IPS-NIHi7 (cell line): ENCODE results near the gene PGLYRP2.
A peak's percentile ranks its signal among the peaks of the same experiment; 100 is the strongest.
"Not testable (repeated sequence)": the region's sequence is repeated elsewhere in the genome, so short reads cannot be mapped to it uniquely, and the experiment has no call there.

Source experiments
- DNase-seq: peaks from one replicate; pipeline ENCODE4 v3.0.0; 2012; ENCODE audit warnings: mixed read lengths; ENCODE audit errors: extremely low spot score

PGLYRP2 gene

GRCh38 chr19:15488489-15489226 lies 9.4 kb upstream of the PGLYRP2 start:
- no peak for DNase-seq

DNA sequence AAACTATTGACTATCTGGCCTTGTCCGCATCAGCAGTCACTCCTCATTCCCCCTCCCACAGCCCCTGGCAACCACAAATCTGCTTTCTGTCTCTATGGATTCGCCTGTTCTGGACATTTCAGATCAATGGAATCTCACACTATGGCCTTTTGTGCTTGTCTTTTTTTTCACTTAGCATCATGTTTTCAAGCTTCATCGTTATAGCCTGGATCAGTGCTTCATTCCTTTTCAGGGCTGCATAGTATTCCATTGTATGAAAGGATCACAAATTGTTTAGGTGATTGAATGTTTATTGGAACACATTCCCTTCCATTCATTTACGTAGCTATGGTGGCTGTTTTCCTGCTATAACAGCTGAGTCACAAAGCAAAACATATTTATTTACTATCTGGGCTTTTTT lies 7.7 kb upstream of the PGLYRP2 start:
- no peak for DNase-seq

DNA sequence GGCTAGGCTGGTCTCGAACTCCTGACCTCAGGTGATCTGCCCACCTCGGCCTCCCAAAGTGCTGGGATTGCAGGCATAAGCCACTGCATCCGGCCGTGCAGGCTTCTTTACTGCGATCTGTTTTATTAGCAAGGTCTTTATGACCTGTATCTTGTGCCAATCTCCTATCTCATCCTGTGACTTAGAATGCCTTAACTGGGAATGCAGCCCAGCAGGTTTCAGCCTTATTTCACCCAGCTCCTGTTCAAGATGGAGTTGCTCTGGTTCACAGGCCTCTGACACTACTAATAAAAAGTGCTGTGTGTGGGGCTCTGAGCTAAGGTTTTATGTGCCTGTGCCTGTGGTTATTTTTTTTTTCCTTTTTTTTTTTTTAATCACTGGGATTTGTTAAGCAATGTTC lies 6.5 kb upstream of the PGLYRP2 start:
- not testable (repeated sequence) for DNase-seq

DNA sequence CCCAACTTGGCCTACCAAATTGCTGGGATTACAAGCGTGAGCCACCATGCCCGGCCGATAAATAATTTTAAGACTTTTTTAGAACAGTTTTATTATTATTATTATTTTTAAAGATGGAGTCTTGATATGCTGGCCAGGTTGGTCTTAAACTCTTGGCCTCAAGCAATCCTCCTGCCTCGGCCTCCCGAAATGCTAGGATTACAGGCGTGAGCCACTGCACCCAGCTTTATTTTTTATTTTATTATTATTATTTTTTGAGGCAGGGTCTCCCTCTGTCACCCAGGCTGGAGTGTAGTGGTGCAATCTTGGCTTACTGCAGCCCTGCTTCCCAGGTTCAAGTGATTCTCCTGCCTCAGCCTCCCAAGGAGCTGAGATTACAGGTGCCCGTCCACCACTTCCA lies 1.7 kb upstream of the PGLYRP2 start:
- DNase-seq = not testable (repeated sequence)

DNA sequence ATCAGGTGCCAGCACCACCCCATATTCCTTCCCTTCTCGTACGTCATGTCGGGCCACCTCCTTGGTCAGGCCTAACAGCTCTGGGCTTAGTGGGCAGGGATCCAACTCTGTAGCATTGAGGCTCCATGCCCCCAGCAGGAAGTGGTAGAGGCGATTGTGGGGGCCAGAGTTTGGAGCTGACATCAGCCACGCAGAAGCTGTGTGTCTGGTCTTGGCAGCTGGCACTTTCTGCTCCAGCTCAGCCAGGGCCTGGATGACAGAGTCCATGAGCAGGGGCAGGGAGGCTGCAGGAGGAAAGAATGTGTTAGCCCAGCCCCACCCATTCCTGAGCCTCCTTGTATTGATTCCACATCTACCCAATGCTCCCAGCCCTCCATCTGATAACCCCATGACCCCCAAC lies 3.0 kb downstream of the PGLYRP2 start:
- DNase-seq = no peak

- DNase-seq = no peak
These were observed 3.7 kb downstream of the PGLYRP2 start for GRCh38 chr19:15475611-15476010.

DNA sequence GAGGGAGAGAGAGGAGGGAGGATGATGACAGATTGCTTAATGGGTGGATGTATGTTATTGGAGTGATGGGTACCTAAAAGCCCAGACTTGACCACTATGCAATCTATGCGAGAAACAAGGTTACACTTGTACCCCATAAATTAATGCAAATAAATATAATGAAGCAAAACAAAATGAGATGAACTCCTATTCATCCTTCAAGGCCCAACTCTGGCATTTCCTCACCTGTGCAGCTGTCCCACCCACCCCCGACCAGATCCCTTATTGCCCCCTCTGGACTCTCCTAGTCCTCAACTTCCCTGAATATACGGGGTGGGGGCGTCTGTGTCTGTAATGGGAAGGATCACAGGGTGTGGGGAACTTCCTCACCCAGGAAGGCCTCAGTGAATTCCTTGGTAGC lies 4.1 kb downstream of the PGLYRP2 start:
- DNase-seq = no peak

DNA sequence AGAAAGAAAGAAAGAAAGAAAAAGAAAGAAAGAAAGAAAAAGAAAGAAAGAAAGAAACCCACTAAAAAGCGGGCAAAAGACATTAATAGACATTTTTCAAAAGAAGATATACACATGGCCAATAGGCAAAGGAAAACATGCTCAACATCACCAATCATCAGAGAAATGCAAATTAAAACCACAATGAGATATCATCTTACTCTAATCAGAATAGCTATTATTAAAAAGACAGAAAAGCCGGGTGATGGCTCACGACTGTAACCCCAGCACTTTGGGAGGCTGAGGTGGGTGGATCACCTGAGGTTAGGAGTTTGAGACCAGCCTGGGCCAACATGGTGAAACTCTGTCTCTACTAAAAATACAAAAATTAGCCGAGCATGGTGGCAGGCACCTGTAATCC lies 5.5 kb downstream of the PGLYRP2 start:
- DNase-seq = not testable (repeated sequence)

- no peak for DNase-seq
These were observed 7.6 kb downstream of the PGLYRP2 start for GRCh38 chr19:15471639-15472101.

- DNase-seq = no peak
These were observed 9.6 kb downstream of the PGLYRP2 start for GRCh38 chr19:15469513-15470297.

- no peak for DNase-seq
These were observed 10.4 kb downstream of the PGLYRP2 start for GRCh38 chr19:15468675-15469512.

- DNase-seq = no peak
These were observed 11.5 kb downstream of the PGLYRP2 start for GRCh38 chr19:15467734-15468214.

DNA sequence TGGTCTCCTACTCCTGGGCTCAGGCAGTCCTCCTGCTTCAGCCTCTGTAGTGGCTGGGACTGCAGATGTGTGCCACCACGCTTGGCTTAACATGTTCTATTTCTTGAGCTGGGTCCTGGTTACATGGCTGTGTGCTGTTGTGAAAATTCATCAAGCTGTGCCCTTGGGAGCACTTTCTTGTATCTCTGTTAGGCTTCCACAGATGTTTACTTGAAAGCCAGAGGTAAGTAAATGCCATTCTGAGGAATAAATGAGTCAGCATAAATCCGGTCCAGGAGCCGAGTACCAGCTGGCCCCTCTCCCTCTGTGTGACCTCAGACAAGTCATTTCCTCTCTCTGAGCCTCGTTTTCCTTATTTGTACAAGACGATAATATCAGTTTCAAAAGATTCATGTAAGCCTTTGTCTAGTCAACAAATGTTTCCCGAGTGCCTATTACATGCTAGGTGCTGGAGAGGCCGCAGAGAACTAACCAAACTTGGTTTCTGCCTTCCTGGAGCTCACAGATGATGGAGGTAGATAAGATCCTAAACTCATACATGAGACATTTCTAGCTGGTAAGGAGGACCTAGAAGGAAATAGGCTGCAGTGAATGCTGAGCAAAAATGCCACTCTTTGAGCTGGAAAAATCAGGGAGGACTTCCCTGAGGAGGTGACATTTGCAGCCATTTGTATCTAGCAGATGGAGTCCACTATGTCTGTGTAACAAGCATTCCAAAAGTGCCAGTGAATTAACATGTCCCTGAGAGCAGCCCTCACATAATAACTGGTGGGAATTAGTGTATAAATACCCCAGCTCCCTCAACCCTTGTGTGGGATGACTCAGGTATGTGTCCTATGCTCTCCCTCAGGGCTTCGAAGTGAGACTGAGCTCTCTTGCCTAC lies 12.2 kb downstream of the PGLYRP2 start:
- no peak for DNase-seq

DNA sequence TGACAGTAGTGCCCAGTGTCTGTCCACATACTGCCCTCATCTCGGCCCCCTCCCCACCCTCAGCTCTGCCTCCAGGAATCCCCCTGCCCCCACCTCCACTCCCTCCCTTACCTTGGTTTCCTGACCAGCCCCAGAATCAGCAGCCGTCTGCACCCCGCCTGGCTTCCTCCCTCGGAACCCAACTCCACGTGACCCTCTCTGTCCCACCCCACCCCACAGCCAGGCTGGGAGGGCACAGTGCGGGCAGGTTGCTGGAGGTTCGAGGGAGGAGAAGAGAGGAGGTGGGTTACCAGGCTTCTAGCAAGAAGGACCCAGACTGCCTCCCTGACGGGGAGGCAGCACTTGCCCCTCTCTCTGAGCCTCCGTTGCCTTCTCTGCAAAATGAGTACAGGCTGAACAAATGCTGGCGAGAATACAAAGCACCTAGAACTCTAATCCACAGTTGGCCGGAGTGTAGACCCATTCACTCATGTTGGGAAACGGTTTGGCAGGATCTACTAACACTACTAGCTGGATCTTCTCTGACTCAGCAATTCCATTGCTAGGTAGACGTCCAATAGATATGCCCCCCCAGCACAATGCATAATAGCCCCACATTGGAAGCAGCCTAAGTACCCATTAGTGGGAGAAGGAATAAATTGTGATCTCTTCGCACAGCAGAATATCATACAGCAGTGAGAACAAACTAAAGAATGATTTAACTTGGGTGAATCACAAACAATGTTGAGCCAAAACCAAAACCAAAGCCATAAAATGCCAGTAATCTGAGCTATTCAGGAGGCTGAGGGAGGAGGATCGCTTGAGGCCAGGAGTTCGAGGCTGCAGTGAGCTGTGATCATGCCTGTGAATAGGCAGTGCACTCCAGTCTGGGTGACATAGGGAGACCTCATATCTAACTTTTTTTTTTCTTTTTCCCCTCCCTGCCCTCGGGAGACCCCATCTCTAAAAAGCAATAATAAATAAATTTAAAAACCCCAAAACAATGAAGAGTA lies 14.6 kb downstream of the PGLYRP2 start, which contains the start of gene RASAL3:
Gene RASAL3 (minus strand): TSS at position 151 of the 992 bp plus-strand sequence. CDS start 186 bp downstream, outside the sequence.
- no peak for DNase-seq

GRCh38 chr19:15463861-15464371 lies 15.4 kb downstream of the PGLYRP2 start:
- DNase-seq = no peak

DNA sequence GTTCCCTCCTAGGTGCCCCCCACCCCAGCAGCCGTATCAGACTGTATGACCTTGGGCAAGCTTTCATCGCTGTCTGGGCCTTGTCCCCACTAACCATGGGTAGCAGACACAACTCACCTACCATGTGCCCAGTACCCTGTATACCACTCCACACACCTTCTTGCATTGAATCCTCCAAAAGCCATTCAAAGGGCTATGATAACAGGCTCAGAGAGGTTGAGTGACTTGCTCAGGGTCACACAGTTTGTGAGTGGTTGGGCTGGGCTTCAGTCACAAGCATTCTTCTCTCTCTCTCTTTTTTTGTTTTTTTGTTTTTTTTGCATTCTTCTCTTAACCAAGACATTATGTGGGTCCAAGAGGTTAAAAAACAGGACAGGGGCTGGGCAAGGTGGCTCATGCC lies 17.6 kb downstream of the PGLYRP2 start:
- DNase-seq = no peak

DNA sequence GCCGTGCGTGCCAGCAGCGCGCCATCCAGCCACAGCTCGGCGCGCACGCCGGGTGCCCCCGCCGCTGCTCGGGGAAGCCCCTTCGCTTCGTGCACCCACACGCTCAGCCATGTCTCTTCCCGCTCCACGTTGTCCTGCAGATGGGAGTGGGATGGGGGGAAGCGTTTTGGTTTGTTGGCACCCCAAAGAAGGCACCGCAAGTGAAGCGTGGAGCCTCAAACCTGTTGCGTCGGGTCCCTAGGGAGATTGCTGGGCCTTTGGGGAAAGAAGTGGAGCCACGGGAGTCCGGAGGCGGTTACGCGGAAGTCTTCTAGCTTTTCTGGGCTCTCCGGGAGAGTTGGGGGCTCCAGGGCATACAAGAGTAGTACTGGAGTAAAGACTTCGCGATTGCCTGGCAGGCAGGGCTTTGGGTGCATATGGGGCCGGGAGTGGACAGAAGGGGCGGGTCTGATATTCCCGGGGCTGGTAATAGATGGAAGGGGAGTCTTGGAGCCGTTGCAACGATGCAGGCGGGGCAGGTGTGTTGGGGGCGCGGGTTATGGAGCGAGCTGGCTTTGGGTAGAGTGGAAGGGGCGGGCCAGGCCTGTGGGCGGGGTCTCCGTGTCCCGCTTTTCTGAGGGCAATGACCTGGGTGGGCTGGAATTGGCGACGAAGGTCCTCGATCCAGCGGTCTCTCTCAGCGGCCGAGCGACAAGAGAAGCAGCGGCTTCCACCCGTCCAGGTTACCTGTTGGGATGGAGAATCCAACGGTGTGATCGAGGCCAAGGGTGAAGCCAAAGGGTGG lies 21.4 kb downstream of the PGLYRP2 start:
- DNase-seq = no peak

- peak; percentile 92 for DNase-seq
These were observed 22.2 kb downstream of the PGLYRP2 start for GRCh38 chr19:15456871-15457700.
